HG03139 (cell line): ENCODE measurements around the gene PPP6C.
"Not testable (repeated sequence)": the region's sequence is repeated elsewhere in the genome, so short reads cannot be mapped to it uniquely, and the experiment has no call there.

Experiments
- ATAC-seq: cut with Tn5 transposase; IDR thresholded peaks from one replicate; pipeline ENCODE4 v1.9.1; 2021; ENCODE audit not compliant: unreplicated experiment

The PPP6C gene

DNA sequence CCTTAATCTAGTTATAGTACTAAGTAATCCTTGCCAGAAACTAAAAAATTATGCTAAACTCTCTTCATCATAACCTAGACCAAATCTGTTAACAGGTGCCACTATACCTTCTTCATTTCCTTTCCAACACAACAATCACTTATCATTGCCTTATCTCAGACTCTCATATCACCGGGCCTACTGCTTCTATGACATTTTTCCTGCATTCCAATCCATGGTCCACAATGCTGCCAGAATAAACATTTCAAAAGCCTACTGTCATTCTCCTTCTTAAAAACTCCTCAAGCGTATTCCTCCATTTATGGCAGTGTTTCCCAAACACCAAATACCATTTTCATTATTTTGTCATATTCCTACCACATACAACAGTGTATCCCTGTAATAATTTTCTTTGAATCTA is 6.5 kb downstream of the PPP6C start:
- no peak for ATAC-seq

DNA sequence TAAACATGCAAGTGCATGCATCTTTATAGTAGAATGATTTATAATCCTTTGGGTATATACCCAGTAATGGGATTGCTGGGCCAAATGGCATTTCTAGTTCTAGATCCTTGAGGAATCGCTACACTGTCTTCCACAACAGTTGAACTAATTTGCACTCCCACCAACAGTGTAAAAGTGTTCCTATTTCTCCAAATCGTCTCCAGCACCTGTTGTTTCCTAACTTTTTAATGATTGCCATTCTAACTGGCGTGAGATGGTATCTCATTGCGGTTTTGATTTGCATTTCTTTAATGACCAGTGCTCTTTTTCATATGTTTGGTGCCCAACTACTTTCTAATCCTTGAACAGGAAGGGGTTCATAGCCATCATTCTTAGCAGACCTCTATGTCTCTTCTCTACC is 7.8 kb downstream of the PPP6C start:
- ATAC-seq: not testable (repeated sequence)

GRCh38 chr9:125180876-125181275 is 8.7 kb downstream of the PPP6C start:
- ATAC-seq: no peak

DNA sequence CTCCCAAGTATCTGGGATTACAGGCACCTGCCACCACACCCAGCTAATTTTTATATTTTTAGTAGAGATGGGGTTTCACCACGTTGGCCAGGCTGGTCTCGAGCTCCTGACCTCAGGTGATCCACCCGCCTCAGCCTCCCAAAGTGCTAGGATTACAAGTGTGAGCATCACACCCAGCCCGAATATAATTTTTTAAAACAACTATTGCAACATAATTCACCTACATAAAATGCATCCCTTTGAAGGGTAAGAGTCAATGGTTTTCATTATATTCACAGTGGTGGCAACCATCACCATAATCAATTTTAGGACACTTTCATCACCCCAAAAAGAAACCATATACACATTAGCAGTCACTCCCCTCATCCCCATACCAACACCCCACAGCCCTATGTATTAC is 9.8 kb downstream of the PPP6C start:
- not testable (repeated sequence) for ATAC-seq

- no peak for ATAC-seq
These were observed 11.7 kb downstream of the PPP6C start for GRCh38 chr9:125177888-125178287.

GRCh38 chr9:125176636-125177035 is 13.0 kb downstream of the PPP6C start:
- ATAC-seq: no peak

DNA sequence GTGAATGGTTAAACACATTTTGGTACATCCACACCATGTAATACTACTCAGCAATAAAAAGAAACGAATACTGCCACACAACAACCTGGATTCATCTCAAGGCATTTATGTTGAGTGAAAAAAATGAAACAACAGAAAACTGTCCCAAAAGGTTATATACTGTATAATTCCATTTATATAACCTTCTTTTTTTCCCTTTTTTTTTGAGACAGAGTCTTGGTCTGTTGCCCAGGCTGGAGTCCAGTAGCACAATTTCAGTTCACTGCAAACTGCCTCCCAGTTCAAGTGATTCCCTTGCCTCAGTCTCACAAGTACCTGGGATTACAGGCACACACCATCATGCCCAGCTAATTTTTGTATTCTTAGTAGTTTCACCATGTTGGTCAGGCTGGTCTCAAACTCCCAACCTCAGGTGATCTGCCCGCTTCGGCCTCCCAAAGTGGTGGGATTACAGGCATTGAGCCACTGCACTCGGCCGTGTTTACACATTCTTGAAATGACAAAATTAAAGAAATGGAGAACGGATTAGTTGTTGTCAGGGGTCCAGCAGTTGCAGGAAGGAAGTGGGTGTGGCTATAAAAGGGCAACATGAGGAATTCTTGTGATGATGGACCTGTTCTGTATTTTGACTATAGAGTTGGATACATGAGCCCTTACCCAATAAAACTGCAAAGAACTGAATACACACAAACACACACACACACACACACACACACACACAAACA is 17.4 kb downstream of the PPP6C start:
- no peak for ATAC-seq

DNA sequence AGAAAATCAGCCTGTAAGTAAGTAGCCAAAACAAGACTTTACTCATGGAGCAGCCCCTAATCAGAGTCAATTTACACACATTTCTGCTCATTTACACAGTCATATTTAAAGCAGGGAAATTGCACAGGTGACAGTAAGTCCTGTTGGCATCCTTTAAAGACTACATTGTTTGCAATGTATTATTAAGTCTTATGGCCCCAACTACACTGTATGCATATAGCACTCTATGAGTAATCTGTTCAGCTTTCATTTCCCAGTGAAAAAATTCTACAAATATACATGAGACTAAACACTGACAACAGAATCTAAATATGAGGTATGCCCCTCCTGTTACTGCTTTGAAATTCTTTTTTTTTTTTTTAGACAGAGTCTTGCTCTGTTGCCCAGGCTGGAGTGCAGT is 19.7 kb downstream of the PPP6C start:
- no peak for ATAC-seq

- ATAC-seq: no peak
These were observed 22.8 kb downstream of the PPP6C start for GRCh38 chr9:125166762-125167161.

DNA sequence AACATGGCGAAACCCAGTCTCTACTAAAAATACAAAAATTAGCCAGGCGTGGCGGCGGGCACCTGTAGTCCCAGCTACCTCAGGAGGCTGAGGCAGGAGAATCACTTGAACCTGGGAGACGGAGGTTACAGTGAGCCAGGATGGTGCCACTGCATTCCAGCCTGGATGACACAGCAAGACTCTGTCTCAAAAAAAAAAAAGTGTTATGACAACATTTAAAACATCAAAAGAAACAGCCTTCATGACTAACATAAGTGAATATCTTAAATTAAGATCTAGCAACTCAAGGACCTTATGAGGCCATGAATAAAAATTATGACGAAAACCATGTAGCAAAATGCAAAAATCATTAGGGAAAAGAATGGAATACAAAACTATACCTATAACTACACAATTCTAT is 26.7 kb downstream of the PPP6C start:
- not testable (repeated sequence) for ATAC-seq

GRCh38 chr9:125161284-125161918 is 28.2 kb downstream of the PPP6C start:
- no peak for ATAC-seq

DNA sequence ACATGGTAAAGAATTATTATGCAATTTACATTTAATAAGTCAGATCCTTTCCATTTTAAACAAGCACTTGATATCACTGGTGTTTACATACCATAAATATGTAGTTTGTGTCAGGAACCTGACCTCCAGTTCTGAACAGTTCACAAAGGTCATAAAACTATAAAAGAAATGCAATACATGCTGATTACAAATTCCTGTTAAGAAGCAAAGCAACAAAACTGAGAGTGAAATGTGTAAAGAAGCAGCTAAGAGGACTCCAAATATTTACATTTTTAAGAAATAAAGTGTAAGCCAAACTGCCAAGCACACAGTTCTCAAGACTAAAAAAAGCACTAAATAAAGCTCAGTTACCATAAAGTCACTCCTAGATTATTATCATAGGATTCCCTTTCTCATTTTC is 28.9 kb downstream of the PPP6C start:
- ATAC-seq: no peak

DNA sequence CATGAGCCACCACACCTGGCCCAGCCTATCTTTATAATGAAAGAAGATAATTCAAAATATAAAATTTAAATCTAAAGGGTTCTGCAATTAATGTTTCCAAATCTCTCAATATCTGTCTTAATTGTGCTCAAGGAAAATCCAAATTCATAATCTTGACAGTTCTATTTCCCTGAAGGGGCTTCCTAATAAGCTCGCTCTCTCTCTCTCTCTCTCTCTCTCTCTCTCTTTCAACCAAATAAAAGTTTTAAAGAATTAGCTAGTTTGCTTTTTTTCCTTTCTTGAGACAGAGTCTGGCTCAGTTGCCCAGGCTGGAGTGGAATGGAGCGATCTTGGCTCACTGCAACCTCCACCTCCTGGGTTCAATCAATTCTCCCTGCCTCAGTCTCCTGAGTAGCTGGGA is 33.1 kb downstream of the PPP6C start:
- ATAC-seq: no peak

DNA sequence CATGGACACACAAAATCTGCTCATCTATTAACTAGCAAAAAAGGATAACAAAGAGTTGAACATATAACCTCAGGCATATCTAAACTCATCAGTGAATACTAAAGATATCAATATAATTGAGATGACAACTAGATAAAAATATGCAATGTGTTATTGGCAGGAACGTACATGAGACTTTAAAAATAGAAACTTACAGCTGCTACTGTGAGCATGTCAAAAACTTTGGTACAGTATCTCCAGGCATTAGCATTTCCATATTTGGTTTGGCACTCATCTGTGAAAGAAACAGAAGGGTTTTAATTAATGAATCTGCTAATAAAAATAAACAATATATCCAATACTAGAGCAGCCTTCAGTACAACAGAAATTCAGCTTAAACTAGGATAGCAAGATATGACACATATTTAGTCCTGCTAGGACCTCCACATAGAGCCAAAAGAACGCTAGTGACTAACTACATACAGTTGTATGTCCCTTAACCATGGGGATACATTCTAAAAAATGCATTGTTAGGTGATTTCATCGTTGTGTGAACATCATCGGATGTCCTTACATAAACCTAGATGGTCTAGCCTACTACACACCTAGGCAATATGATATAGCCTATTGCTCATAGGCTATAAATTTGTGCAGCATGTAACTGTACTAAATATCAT is 35.8 kb downstream of the PPP6C start:
- ATAC-seq: no peak

DNA sequence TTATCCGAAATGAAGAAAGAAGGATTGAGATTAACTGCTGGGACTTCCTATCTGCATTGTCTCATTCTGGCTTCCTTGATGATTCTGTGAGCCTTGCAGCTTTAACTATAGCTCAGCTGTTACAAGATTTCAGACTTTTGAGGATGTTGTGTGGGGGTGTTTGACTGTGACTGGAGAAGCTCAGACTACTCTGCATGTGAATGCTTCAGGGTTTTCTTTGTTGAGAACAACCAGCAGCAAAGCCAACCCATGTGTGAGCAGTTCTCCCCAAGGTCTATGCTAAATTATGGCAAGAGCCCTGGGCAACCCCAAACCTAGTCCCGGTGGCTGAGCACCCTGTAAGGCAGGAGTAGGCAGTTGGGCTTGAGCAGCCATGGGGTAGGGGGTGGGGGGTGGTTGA is 37.9 kb downstream of the PPP6C start:
- no peak for ATAC-seq

DNA sequence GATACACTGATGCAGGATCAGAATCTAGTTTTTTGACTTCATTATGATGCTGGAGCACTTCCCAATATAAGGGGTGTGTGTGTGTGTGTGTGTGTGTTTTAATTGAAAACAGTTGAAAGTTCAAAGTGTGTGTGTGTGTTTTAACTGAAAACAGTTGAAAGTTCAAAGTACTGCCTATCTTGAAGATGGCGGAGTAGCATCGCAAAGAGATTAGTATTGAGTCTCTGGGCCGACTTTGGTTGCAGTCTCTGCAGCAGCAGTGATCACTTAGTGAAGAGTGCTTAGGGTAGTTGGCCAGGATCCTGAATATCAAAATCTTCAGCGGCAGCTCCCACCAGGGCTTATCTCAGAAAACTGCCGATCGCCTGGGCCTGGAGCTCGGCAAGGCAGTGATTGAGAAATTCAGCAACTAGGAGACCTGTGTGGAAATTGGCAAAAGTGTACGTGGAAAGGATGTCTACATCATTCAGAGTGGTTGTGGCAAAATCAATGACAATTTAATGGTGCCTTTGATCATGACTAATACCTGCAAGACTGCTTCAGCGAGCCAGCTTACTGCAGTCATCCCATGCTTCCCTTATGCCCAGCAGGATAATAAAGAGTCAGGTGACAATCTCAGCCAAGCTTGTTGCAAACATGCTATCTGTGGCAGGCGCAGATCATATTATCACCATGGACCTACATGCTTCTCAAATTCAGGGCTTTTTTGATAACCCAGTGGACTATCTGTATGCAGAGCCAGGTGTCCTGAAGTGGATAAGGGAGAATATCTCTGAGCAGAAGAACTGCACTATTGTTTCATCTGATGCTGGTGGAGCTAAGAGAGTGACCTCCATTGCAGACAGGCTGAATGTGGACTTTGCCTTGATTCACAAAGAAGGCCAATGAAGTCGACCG is 39.0 kb downstream of the PPP6C start:
- ATAC-seq: no peak

DNA sequence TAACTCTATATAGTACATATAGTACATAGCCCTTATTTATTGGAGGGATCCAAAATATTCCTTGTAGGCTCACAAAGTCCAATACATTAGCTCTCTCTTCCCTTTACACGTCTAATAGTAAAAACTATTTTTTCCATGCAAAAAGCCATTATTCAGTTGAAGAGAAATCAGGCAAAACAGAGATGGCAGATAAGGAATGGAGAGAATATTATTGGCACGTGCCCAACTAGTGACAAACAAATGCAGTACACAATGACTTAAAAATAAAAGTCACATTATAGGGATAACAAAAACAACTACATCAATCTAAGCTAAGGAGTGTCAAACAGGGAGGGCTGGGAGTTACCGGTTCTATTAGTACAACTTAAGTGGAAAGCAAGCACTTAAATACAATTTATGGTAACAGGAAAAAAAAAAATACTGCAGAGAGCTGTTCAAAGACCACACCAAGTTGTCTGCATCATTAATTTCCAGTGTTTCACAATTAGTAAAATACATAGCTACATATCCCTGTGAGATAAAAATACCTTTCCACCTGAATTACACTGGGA is 42.1 kb downstream of the PPP6C start:
- ATAC-seq: no peak

DNA sequence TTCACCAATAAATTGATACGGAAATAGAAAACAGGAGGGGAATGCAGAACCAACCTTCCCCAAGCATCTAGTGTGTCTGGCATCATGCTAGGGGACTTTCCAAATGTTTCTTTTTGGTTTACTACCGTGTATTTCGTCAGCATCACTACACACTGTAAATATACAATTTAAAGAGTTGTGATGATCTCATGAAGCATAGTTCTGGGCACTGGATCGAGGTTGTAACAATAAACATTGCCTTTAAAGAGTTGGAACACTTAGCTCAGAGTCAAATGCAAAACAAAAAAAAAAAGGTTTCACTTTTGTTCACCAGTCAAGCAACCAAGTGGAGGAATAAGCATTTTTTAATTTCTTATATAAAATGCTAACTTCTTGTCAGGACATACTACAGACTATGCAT is 43.4 kb downstream of the PPP6C start:
- ATAC-seq: no peak

DNA sequence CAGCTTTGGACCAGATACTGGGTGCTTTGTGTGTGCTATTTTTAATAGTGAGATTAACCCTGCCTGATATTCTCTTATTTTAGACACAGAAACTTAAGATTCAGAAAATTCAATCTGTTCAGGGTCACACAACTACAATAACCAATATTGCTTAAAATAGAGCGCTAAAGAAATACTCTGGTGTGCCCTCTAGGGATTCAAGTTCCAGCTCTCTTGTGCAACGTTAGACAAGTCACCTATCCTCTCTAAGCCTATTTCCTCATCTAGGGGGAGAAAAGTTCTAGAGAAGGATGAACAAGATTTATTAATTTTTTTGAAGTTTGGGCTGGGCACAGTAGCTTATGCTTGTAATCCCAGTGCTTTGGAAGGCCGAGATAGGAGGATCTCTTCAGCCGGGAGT is 44.2 kb downstream of the PPP6C start:
- ATAC-seq: no peak

DNA sequence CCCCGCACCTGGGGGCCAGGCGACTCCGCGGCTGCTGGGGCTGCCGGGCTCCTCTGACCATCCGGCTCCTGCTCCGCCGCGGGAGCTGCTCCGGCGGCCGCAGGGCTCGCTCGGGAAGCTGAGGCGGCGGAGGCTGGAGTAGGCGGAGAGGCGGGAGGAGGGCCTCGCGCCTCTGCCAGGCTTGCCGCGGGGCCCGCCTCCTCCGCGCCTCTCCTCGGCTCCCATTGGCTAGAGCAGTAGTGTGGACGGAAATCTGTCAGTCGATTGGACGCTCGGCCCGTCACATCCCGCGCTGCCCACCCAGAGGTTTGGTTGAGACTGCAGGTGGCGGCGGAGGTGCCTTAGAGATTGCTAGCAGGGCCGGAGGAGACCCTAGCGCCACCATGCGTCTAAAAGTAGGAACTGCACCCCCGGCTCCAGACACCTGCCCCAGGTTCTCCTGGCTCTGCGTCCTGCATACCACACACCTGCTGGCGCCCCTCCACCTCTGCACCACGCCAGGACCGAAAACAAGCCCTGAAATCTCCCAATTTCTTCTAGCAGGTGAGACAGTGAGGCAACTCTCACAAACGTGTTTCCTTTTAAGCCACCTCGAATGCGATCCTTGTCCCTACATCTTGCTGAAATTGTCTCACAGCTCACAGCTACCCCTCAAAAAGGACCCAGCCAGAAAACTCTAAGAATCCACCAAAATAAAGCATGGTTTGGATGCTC is 46.1 kb downstream of the PPP6C start, which contains the start of gene SCAI:
TSS of gene SCAI (minus strand) at position 152 of the 714 bp plus-strand sequence. CDS start at position 61, 91 bp downstream.
- ATAC-seq: peak; percentile 98
